HG02610 (cell line): ENCODE measurements around the gene COL4A1.

ENCODE experiments used
- ATAC-seq: cut with Tn5 transposase; IDR thresholded peaks from one replicate; pipeline ENCODE4 v1.9.1; 2021; ENCODE audit warnings: mild to moderate bottlenecking, moderate library complexity; ENCODE audit not compliant: unreplicated experiment

Gene COL4A1

GRCh38 chr13:110341445-110342244 is 34.7 kb upstream of the COL4A1 start:
- no peak for ATAC-seq

DNA sequence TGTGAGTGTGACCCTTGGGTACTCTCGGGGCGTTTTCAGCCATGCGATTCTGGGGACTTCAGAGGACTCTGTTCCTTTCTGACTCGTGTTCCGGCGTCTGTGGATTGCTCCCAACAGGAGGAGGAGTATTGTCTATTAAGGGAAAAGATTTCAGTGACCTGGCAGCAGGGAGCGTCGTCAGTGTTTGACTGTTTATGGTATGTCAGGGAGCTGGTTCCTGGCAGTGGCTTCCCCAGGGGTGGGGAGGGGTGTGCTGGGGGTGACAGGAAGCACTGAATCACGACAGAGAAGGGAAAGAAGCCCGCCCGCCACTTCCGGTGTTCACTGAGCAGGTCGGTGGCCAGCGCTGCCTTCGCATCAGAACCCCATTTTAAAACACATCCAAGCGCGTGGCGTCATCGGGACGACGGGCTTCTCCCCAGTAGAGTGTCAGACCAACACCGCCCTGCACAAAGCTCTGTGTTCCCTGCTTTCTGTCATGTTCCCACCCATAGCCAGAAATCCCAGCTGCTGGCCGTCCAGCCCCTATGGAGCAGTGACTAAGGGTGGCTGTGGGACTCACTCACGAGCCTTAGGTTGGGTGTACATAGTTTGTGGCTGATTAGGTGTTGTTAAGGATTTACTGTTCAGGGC is 34.0 kb upstream of the COL4A1 start:
- no peak for ATAC-seq

GRCh38 chr13:110339975-110340550 is 33.1 kb upstream of the COL4A1 start:
- no peak for ATAC-seq

GRCh38 chr13:110339263-110339662 is 32.3 kb upstream of the COL4A1 start:
- ATAC-seq: no peak

DNA sequence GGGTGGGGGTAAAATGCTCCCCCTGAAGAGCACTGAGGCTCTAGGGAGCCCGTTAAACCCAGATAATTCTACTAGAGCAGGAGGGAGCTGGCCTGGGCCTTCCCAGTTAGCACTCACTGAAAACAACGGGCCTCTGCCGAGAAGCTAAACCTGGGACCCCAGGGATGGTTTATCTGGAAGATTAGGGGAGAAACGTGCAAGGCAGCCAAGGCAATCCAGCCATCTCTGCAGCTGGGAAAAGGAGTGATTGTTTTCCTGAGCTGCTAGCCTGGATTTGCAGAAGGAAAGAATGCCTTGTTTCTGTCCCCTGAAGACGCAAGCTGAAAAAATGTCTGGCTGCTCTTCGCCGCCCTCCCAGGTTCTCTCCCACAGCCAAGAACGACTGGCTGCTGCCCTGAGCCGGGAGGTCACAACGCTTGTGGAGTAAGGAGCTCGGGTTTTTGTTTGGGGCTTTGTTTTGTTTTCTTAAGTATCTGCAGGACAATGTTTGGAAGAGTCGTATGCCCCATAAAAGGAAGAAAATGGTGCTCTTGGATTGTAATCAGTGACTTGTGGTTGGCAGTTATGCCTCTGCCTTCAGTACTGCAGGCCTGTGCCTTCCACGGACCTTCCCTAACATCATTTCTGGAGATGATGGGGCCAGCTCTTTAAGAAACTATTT is 31.6 kb upstream of the COL4A1 start:
- no peak for ATAC-seq

- no peak for ATAC-seq
Observed at GRCh38 chr13:110337247-110337646, 30.3 kb upstream of the COL4A1 start.

GRCh38 chr13:110336681-110337080 is 29.7 kb upstream of the COL4A1 start:
- ATAC-seq: no peak

DNA sequence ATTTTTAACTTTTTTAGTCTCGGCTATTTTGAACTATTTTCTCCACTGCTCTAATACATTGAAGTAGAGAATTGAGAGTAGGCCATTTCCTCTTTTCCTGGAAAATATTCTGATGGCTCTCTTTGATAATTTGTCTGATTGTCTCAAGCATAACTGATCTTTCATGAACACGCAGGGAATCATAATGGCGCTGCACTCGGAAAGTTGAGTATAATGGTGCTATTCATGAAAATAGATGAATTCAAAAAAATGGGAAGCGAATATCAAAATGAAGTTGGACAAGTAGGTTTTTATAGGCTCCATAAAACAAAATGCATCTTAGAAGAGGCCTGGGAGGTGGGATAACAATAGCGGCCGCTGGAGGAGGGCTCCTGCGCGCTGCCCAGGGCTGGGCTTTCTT is 29.2 kb upstream of the COL4A1 start:
- no peak for ATAC-seq

DNA sequence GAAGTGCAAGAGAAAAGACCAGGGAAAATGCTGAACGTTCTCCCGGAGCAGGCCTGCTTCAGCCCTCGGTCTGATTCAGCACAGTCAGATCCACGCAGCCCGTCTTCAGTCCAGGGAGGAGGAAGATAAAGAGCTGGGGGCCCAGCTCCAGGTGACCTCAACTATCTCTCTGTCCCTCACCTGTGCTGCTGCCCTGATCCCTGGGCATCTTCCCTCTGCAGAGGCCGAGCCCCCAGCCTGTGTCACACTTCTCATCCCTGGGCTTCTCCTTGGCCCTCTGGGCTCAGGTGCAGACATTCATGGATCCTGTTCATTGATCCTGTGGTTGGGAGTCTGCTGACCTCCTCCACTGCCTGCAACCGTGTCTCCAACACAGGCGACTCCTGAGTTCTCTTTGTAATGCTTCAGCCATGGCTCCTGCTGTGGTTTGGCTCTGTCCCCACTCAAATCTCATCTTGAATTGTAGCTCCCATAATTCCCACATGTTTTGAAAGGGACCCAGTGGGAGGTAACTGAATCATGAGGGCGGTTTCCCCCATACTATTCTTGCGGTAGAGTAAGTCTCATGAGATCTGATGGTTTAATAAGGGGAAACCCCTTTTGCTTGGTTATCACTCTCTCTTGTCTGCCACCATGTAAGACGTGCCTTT is 28.0 kb upstream of the COL4A1 start:
- ATAC-seq: no peak

DNA sequence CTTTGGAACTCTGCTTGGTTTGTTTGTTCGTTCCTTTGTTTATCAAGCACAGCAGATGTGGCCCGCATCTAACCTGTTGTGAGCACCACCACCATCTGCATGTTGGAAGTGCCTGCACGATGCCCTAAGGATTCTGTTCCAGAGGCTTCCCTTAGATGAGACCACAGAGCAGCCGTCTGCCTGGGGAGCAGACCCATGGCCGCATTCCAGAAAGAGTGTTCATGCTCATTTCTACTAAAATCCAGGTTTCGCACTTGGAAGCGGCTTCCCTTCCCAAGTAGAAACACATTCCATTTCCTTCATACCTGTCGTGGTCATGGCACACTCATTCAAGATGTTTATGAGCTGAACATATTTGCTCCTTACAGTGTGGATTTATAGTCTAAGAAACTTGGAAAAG is 27.3 kb upstream of the COL4A1 start:
- ATAC-seq: no peak

DNA sequence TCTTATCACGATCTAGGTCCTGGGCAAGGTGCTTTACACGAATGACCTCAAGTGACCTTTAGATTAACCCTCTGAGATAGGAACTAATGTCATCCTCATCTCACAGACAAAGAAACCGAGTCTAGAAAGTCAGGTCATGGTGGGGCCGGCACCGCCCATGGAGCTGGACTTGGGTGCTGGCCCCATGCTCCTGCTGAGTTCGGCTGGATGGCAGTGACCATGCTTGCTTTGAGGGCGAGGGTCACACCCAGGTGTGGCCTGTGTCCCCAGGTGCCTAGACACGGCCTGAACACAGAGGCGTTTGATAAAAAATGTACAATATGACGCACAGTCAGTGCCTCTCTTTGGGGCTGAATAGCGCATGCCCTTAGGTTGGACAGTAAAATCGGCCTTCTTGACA is 26.9 kb upstream of the COL4A1 start:
- ATAC-seq: no peak

DNA sequence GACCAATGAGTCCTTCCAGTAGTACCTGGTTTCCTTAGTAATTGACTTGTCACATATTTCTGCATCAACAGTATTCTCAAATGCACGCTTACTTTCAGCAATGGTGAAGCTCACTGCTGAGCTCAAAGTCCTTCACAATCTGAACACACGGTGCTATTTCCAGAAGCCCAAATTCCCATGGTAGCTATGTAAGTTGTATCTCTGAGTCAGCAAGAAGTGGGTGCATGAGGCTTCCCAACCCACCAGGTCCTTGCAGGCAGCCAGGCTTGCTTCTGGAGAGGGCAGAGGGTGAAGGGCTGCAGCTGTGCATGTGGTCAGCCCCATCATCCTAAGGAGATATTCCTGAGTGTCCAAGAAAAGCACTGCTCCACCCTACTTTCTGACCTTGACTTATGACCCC is 25.8 kb upstream of the COL4A1 start:
- ATAC-seq: no peak

DNA sequence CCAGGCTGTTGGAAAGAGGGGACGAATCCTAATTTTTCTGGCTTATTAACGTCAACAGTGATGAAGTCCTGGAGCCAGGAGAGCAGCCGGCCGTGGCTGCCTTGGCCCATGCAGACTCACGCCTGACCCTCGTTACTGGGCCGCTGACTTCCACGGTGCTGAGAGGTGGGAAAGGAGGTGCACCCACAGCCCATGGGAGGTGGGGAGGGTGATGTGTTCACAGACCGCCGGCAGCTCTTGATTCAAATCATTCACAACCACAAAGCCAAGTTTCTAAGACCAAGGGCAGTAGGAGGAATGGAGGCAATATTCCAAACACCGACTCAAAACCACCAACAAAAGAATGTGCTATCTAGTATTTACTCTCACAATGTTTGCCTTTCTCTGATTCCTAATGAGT is 24.4 kb upstream of the COL4A1 start:
- ATAC-seq: no peak

- ATAC-seq: no peak
Observed at GRCh38 chr13:110330491-110331011, 23.6 kb upstream of the COL4A1 start.

DNA sequence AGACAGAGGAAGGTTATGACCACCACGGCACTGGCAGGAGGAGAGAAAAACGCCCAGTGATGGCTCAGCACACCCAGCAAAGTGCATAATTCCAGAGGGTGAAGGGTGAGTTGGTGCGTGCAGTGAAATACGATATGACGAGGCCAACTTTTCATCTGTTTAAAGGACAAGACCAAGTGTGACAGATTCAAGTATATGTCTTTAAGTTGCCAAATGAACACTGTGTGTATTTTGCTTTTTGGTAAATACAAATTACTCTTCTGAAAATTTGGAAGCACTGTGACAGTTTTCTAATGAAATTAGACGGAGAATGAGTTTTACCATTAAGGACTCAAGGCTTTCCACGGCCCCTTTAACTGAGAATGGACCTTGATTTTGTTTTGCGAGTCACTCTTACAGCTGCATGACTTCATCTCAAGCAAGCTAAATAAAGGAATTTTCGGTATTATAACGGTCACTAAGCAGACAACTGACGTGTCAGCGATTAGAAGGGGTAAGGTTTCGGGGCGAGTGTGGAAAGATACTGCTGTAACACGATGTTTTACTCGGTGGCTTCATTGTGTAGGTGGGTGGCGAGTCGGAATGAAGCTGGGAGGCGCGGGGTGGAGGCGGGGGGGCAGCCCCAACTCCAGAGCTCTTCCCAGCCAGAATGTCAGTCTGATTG is 23.0 kb upstream of the COL4A1 start:
- no peak for ATAC-seq

- ATAC-seq: no peak
Observed at GRCh38 chr13:110329258-110329657, 22.3 kb upstream of the COL4A1 start.

DNA sequence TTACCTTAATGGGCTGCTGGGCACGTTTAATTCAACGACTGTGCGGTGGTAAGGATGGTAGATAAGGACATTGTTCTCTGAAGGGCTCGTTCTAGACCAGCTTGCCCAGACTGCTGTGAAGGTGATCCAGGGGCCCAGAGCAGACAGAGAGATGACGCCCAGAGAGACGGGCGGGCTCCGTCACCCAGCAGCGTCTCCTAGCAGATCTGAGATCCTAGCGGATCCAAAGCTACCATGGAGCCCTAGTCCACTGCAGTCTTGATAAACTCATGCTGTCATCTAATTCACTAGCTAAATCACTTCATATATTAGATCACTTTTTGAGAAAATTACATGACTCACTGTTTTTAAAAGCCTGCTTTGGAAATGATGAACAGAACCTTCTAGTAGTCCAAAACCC is 21.6 kb upstream of the COL4A1 start:
- ATAC-seq: no peak

DNA sequence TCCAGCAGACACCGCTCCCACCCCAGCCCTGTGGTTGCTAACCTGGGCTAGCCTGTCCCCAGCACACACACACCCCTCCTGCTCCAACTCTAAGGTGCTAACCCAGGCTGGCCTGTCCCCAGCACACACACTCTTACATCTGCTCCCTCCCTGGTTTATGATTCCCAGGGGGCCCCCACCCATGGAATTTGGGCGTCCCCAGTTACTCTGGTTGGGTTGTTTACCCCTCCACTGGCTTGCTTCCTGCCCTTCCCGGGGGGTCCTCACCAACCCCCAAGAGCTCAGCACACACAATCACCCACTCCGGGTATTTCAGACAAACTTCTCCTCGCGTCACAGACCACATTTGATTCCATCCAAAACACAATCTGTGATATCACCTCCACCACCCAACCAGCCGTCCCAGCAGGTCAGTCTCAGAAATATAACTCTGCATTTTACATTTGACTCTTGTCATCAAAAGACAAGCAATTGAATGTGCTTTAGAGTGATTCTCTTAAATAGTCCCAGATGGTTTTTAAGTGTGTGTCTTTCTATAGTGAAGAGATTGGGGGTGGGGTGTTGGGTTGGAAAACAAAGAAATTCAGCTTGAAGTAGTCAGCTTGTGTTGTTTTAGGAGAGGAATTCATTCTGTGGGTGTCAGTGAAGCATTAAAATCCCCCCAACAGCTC is 20.2 kb upstream of the COL4A1 start:
- no peak for ATAC-seq

DNA sequence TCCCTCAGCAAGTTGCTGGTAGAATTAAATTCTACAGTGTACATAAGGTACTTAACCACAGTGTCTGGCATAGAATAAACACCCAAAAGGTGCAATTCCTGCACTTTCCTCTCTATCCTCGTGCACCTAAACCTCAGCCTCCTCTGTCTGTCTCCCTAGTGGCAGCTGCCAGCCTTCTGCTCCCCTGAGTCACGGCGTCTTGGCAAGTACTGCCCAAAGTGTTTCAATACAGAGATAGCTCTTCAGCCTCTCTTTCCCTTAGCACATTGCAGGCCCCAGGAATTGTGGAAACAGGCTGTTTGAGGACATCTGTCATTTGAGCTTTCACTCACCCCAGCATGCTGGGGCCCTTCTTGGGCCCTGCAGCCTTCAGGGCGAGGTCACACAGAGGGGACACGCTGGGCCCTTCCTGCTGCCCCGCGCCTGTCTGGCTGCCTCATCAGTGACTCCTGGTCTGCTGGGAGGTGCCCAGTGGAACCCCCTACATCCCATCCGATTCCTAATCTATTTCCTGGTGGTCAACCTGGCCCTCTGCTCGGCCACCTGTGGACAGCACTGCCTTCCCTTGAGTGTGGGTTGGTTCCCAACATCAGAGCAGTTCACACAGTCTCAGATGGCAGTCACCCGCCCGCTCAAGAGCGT is 19.4 kb upstream of the COL4A1 start:
- no peak for ATAC-seq
